ENCODE measurements around the gene PTK6.

GRCh38 chr20:63496596-63497120, 40.5 kb downstream of the PTK6 start:
- TF ChIP-seq POLR2AphosphoS5 (IDR thresholded peaks at IDR 0.05; ENCODE audit: low read depth, low read length) (no peak), SIN3A (IDR thresholded peaks at IDR 0.05; ENCODE audit: borderline replicate concordance, insufficient read depth, low read length) (no peak), TAF1 (IDR thresholded peaks at IDR 0.05; ENCODE audit: borderline replicate concordance, insufficient read depth, low read length) (no peak)
- TF ChIP-seq, protein P1, sequence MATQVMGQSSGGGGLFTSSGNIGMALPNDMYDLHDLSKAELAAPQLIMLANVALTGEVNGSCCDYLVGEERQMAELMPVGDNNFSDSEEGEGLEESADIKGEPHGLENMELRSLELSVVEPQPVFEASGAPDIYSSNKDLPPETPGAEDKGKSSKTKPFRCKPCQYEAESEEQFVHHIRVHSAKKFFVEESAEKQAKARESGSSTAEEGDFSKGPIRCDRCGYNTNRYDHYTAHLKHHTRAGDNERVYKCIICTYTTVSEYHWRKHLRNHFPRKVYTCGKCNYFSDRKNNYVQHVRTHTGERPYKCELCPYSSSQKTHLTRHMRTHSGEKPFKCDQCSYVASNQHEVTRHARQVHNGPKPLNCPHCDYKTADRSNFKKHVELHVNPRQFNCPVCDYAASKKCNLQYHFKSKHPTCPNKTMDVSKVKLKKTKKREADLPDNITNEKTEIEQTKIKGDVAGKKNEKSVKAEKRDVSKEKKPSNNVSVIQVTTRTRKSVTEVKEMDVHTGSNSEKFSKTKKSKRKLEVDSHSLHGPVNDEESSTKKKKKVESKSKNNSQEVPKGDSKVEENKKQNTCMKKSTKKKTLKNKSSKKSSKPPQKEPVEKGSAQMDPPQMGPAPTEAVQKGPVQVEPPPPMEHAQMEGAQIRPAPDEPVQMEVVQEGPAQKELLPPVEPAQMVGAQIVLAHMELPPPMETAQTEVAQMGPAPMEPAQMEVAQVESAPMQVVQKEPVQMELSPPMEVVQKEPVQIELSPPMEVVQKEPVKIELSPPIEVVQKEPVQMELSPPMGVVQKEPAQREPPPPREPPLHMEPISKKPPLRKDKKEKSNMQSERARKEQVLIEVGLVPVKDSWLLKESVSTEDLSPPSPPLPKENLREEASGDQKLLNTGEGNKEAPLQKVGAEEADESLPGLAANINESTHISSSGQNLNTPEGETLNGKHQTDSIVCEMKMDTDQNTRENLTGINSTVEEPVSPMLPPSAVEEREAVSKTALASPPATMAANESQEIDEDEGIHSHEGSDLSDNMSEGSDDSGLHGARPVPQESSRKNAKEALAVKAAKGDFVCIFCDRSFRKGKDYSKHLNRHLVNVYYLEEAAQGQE (IDR thresholded peaks at IDR 0.05; ENCODE audit: insufficient read depth in 1 of 2, low read depth in 2 of 2, low read length in 2 of 2), result no peak
